GM13977 (cell line): ENCODE measurements around the gene STK25.

Source experiments
- DNase-seq: peaks from one replicate; pipeline ENCODE4 v3.0.0; 2012; ENCODE audit warnings: low spot score
- CTCF ChIP-seq: IDR thresholded peaks from 2 replicates; pipeline ENCODE4 v1.5.1; 2012; ENCODE audit warnings: mild to moderate bottlenecking, control low read depth; ENCODE audit not compliant: insufficient read depth; ENCODE audit errors: extremely low read depth, missing control alignments
- in situ Hi-C: fragments of 300-500 bp; cut with MboI; formaldehyde crosslinking; loops from one replicate; pipeline ENCODE4 v1.12.0; 2022; ENCODE audit warnings: low sequenced_read_pairs, low pct_unique_long_range_greater_than_20kb, mixed read lengths, inconsistent platforms; ENCODE audit not compliant: unreplicated experiment

The STK25 gene

GRCh38 chr2:241539616-241540374 is 31.4 kb upstream of the STK25 start:
- TF ChIP-seq CTCF: no peak
- in situ Hi-C loops: no loop called here
- DNase-seq: no peak

DNA sequence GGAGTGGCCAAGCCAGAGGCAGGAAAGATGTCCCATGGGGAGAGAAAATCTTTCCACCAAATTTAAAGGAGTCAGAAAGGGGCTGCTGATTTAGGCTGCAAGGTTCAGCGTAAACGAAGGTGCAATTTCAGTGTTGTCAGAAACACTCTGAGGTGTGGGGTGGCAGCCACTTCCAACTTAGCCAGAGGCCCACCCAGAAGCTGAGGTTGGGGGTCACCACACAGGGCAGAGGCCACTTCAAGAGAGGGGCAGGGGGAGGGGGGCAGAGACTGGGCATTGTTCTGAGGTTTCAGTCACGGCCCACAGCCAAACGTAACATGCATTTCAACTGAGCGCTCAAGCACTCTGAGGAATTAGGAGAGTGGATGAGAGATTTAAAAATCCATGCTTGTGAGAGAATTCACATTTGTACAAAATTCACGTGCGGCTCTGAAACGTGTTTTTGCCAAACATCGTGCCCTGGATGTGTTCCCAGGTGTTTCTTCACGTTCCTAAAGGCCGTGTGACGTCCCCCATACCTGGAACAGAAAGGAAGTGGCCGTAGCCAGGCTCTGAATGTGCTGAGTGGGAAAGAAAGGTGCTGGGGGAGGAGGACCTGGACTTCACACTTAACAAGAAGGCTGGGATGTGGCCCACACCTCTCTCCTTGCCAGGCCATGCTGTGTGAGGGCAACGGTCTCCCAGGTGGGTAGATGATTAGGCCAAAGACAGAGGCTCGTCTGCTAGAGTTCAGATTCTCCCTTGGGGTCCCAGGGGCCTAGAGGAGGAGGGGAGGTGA is 30.6 kb upstream of the STK25 start:
- DNase-seq: no peak
- TF ChIP-seq CTCF: no peak
- in situ Hi-C loops: no loop called here

- no peak for TF ChIP-seq CTCF
- in situ Hi-C loops: no loop called here
These were observed 27.7 kb upstream of the STK25 start for GRCh38 chr2:241535871-241536655.

DNA sequence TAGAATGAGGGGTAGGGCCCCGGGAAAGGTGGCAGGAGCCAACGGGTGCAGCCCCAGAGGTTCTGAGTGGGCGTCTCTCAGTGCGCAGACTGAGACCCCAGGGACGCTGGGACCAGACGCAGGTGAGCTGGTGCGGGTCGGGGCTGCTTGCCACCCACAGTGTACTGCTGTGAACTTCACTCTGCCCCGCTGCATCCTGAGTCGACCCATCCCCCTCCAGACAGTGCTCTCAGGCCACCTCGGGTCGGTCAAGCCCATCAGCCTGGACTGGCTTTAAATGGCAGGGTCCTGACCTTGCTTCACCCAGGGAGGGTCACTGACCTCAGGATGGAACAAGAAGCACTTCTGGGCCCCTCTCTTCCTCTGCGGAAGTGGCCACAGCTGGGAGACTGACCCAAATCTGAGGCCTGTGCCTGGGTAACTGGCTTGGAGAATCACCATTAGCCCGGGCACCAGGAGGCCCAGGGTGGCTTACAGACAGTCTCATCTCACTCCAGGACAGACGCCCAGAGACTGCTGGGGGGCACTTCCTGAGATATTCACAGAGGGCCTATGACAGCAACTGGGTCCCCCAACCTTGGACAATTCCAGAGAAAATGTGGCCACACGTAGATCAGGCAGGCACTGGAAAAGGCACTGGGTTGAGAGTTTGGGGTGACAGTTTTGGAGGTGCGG is 26.5 kb upstream of the STK25 start:
- in situ Hi-C loops: no loop called here
- TF ChIP-seq CTCF: no peak
- no peak for DNase-seq

More at GRCh38 chr2:241535871-241536655, 27.7 kb upstream of the STK25 start:
- no peak for DNase-seq

DNA sequence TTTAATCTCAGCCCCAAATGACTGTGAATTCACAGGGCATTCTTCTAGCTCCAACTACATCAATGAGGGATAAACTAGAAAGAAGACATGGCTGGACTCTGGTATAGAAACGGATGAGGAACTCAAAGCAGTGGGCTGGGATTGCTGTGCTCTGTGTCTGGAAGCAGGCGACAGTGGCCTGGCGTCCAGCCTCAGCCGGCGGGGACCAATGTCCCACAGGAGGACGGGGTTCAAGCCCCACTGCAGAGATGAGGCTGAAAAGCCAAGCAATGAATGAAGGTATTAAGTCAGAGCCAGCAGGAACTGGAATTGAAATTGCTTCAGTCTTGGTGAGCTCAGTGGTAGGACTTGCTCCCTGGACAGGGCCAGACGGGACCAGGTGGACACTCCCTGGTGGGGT is 25.9 kb upstream of the STK25 start:
- TF ChIP-seq CTCF: no peak
- DNase-seq: no peak
- in situ Hi-C loops: no loop called here
